ENCODE results near the gene EIF3K.

The EIF3K gene

GRCh38 chr19:38664503-38665211 is 45.7 kb downstream of the EIF3K start:
- H3K36me3 ChIP-seq (ENCODE audit: control insufficient read depth, insufficient read depth, low read length) = peaks cover 3% of the 10 kb centered on the region
- H3K9ac ChIP-seq (ENCODE audit: low read length) = peak overlapping the region; percentile 42
- no peaks in the 10 kb centered on the region for H3K27me3 ChIP-seq (ENCODE audit: control insufficient read depth, insufficient read depth, low read length)
- H3K4me3 ChIP-seq (ENCODE audit: low read length) = no peak overlapping the region
- H3K9me3 ChIP-seq (ENCODE audit: control insufficient read depth, low read length) = no peaks in the 10 kb centered on the region
- peaks cover 99% of the 10 kb centered on the region for H3K4me1 ChIP-seq (ENCODE audit: control insufficient read depth, insufficient read depth, low read length)

DNA sequence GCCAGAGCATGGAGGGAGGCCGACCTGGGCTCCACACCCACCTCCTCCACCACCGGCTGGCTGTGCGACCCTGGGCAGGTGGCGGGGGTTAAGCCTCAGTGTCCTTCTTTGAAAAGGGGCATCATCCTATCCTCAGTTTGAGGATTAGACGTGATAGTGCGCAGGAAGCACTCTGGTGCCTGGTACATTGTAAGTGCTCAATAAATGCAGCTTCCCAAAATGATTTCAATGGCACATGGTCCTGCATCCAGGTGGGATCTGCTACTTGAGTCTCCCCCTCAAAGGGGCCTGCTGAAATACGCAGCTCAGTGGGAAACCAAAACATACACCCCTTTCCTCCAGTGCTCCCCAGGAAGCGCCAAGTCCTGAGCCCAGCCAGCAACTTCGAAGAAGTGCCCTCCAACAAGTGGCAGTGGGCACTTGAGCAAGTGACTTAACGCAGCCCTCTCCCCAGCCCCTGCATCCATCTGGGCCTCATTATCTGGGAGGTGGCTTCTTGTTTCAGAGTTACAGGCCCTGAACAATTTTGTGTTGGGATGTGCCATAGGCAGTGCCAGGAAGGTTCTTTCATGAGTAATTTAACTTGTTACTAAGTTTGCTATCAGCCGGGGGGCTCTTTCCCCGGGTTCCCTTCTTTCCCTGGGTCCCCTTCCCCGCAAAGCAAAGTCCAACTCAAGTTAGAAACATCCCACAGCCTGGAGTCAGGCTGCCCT is 46.4 kb downstream of the EIF3K start:
- Histone ChIP-seq H3K9ac (ENCODE audit: low read length) (peak overlapping the region; percentile 42), H3K36me3 (ENCODE audit: control insufficient read depth, insufficient read depth, low read length) (peaks cover 3% of the 10 kb centered on the region), H3K4me1 (ENCODE audit: control insufficient read depth, insufficient read depth, low read length) (peaks cover 99% of the 10 kb centered on the region), H3K4me3 (ENCODE audit: low read length) (no peak overlapping the region), H3K9me3 (ENCODE audit: control insufficient read depth, low read length) (no peaks in the 10 kb centered on the region), H3K27me3 (ENCODE audit: control insufficient read depth, insufficient read depth, low read length) (no peaks in the 10 kb centered on the region)

DNA sequence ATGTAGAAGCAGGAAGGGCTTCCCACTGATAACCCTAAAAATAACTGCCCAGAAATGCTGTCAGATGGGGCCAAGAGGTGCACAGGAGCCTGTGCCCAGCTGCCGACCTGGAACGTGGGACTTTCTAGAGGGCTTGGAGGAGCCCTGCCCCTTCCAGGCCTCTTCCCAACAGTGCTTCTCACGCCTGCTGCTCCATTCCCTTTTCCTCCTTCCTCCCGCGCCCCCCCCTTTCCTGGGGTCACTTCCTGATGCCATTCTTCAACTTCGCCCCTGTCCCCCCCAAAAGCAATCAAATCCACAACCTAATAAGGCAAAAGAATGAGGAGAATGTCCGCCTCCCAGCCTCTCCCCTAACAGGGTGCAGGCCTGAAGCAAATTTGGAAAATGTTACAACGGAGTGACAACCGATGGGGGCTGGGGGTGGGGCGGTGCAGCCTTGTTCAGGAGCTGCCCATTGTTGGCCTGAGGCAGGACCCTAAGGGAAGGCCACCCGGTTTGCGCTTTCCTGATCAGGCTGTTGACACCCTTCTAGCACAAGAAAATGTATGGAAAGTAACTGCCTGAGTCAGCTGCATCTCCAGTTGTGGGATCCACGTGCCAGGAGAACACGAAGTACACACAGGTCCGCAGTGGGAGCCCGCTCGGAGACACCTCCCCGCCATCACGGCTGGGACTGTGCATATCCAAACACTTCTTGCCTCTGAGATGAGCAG is 47.1 kb downstream of the EIF3K start:
- peak overlapping the region; percentile 42 for H3K9ac ChIP-seq (ENCODE audit: low read length)
- H3K4me3 ChIP-seq (ENCODE audit: low read length) = no peak overlapping the region

GRCh38 chr19:38666663-38667511 is 47.9 kb downstream of the EIF3K start:
- H3K36me3 ChIP-seq (ENCODE audit: control insufficient read depth, insufficient read depth, low read length) = peaks cover 3% of the 10 kb centered on the region
- H3K9me3 ChIP-seq (ENCODE audit: control insufficient read depth, low read length) = no peaks in the 10 kb centered on the region
- H3K4me1 ChIP-seq (ENCODE audit: control insufficient read depth, insufficient read depth, low read length) = peaks cover 99% of the 10 kb centered on the region
- H3K9ac ChIP-seq (ENCODE audit: low read length) = peak overlapping the region; percentile 42
- H3K27me3 ChIP-seq (ENCODE audit: control insufficient read depth, insufficient read depth, low read length) = no peaks in the 10 kb centered on the region
- no peak overlapping the region for H3K4me3 ChIP-seq (ENCODE audit: low read length)

More for the DNA sequence above, 47.1 kb downstream of the EIF3K start:
- Histone ChIP-seq H3K4me1 (ENCODE audit: control insufficient read depth, insufficient read depth, low read length) (peaks cover 98% of the 10 kb centered on the region), H3K27me3 (ENCODE audit: control insufficient read depth, insufficient read depth, low read length) (no peaks in the 10 kb centered on the region), H3K36me3 (ENCODE audit: control insufficient read depth, insufficient read depth, low read length) (peaks cover 3% of the 10 kb centered on the region), H3K9me3 (ENCODE audit: control insufficient read depth, low read length) (no peaks in the 10 kb centered on the region)

DNA sequence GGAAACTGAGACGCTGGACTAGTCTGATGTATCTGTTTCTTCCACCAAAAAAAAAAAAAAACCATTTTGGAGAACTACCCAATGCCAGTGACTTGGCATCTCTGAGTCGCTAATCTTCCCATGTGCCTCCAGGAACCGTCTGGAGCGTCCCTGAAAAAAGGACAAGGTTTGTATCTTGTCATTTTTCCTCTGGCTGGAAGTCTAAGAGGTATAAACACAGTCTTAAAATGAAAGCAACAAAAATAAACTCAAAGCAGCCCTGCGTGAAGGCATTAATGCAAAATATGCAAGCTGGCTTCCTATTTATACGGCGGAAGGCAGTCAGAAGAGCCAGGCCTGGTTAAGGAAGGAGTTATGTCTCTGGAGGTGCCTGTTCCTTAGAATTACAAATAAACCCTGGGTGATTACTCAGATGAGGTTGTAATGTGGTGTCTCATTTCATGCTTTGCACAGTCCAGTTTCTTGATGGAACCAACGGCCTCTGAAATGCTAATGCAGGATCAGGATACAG is 48.7 kb downstream of the EIF3K start:
- Histone ChIP-seq H3K4me3 (ENCODE audit: low read length) (no peak overlapping the region), H3K9me3 (ENCODE audit: control insufficient read depth, low read length) (no peaks in the 10 kb centered on the region), H3K27me3 (ENCODE audit: control insufficient read depth, insufficient read depth, low read length) (no peaks in the 10 kb centered on the region), H3K36me3 (ENCODE audit: control insufficient read depth, insufficient read depth, low read length) (peaks cover 3% of the 10 kb centered on the region), H3K4me1 (ENCODE audit: control insufficient read depth, insufficient read depth, low read length) (peaks cover 94% of the 10 kb centered on the region), H3K9ac (ENCODE audit: low read length) (peak overlapping the region; percentile 42)

- no peaks in the 10 kb centered on the region for H3K27me3 ChIP-seq (ENCODE audit: control insufficient read depth, insufficient read depth, low read length)
- H3K4me1 ChIP-seq (ENCODE audit: control insufficient read depth, insufficient read depth, low read length) = peaks cover 81% of the 10 kb centered on the region
- peaks cover 3% of the 10 kb centered on the region for H3K36me3 ChIP-seq (ENCODE audit: control insufficient read depth, insufficient read depth, low read length)
- no peak overlapping the region for H3K9ac ChIP-seq (ENCODE audit: low read length)
- H3K9me3 ChIP-seq (ENCODE audit: control insufficient read depth, low read length) = no peaks in the 10 kb centered on the region
- no peak overlapping the region for H3K4me3 ChIP-seq (ENCODE audit: low read length)
Measured at GRCh38 chr19:38669552-38669951, 50.6 kb downstream of the EIF3K start.

- no peak overlapping the region for H3K9ac ChIP-seq (ENCODE audit: low read length)
- H3K36me3 ChIP-seq (ENCODE audit: control insufficient read depth, insufficient read depth, low read length) = peaks cover 3% of the 10 kb centered on the region
- no peaks in the 10 kb centered on the region for H3K9me3 ChIP-seq (ENCODE audit: control insufficient read depth, low read length)
- no peak overlapping the region for H3K4me3 ChIP-seq (ENCODE audit: low read length)
- H3K4me1 ChIP-seq (ENCODE audit: control insufficient read depth, insufficient read depth, low read length) = peaks cover 79% of the 10 kb centered on the region
- no peaks in the 10 kb centered on the region for H3K27me3 ChIP-seq (ENCODE audit: control insufficient read depth, insufficient read depth, low read length)
Measured at GRCh38 chr19:38670921-38671398, 52.0 kb downstream of the EIF3K start.

DNA sequence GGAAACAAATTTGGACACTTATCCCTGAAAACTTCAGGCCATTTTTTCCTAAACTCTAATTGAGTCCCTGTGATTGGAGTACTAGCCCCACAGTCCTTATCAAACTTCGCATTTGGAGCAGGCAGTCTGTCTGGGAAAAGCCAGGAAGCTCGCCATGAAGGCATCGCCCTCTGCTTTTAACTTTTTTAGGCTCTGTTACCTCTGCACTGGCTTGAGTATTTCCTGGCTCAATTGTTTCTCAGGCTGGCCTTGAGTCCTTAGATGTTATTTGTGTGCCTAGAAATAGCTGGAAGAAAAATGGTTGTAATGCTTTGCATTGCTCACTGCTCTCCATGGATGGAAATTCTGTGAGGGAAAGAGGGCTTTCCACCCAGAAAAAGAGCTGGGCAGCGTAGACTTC is 52.7 kb downstream of the EIF3K start:
- peaks cover 79% of the 10 kb centered on the region for H3K4me1 ChIP-seq (ENCODE audit: control insufficient read depth, insufficient read depth, low read length)
- H3K9me3 ChIP-seq (ENCODE audit: control insufficient read depth, low read length) = no peaks in the 10 kb centered on the region
- H3K4me3 ChIP-seq (ENCODE audit: low read length) = no peak overlapping the region
- peaks cover 3% of the 10 kb centered on the region for H3K36me3 ChIP-seq (ENCODE audit: control insufficient read depth, insufficient read depth, low read length)
- H3K27me3 ChIP-seq (ENCODE audit: control insufficient read depth, insufficient read depth, low read length) = no peaks in the 10 kb centered on the region
- no peak overlapping the region for H3K9ac ChIP-seq (ENCODE audit: low read length)

DNA sequence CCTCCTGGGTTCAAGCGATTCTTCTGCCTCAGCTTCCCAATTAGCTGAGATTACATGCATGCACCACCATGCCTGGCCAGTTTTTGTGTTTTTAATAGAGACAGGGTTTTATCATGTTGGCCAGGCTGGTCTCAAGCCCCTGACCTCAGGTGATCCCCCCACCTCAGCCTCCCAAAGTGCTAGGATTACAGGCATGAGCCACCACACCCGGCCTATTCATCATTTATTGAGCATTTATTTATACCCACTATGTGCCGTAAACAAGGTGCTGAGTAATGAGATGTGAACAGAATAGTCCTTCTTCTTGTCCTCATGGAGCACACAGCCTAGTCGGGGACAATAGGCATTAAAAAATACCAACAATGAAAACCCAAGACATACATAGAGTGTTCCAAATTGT is 54.0 kb downstream of the EIF3K start:
- H3K36me3 ChIP-seq (ENCODE audit: control insufficient read depth, insufficient read depth, low read length) = peaks cover 3% of the 10 kb centered on the region
- H3K4me3 ChIP-seq (ENCODE audit: low read length) = no peak overlapping the region
- H3K9ac ChIP-seq (ENCODE audit: low read length) = no peak overlapping the region
- no peaks in the 10 kb centered on the region for H3K27me3 ChIP-seq (ENCODE audit: control insufficient read depth, insufficient read depth, low read length)
- no peaks in the 10 kb centered on the region for H3K9me3 ChIP-seq (ENCODE audit: control insufficient read depth, low read length)
- peaks cover 73% of the 10 kb centered on the region for H3K4me1 ChIP-seq (ENCODE audit: control insufficient read depth, insufficient read depth, low read length)

DNA sequence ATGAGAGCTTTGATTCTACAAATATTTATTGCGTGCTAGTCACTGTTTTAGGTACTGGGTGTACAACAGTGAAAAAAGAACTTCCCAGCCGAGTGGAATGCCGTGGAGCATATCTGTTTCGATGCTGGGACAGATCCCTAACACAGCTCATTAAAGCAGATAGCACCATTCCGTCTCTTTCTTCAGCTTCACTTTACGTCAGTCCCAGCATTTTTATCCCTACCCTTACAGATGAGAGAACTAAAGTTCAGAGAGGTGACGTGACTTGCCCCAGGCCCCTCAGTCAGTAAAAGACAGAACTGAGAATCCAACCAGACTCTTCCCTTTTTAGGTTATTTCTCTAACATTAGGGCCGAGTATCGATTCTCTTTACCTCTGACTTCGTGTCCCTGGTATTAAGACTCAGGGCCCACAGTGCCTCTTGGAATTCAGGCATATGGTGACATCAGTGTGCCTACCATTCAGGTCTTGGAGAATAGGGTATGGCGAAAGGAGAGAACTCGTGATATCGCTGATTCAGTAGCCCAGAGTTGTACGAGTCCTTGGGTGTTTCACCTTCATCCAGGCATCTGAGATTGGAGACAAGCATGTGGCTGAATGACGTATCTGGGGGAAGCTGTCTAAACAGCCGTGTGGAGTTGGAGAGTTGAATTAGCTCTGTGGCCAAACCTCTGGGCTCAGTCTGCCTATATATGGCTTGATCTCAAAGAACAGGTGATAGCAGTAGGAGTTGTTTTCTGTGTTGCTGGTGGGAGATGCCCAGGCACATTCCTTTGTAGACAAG is 55.6 kb downstream of the EIF3K start:
- H3K9ac ChIP-seq (ENCODE audit: low read length) = peak overlapping the region; percentile 2
- no peaks in the 10 kb centered on the region for H3K9me3 ChIP-seq (ENCODE audit: control insufficient read depth, low read length)
- H3K4me3 ChIP-seq (ENCODE audit: low read length) = no peak overlapping the region
- H3K4me1 ChIP-seq (ENCODE audit: control insufficient read depth, insufficient read depth, low read length) = peaks cover 73% of the 10 kb centered on the region
- no peaks in the 10 kb centered on the region for H3K27me3 ChIP-seq (ENCODE audit: control insufficient read depth, insufficient read depth, low read length)
- H3K36me3 ChIP-seq (ENCODE audit: control insufficient read depth, insufficient read depth, low read length) = no peaks in the 10 kb centered on the region

- Histone ChIP-seq H3K9ac (ENCODE audit: low read length) (peak overlapping the region; percentile 50), H3K36me3 (ENCODE audit: control insufficient read depth, insufficient read depth, low read length) (no peaks in the 10 kb centered on the region), H3K4me1 (ENCODE audit: control insufficient read depth, insufficient read depth, low read length) (peaks cover 71% of the 10 kb centered on the region), H3K4me3 (ENCODE audit: low read length) (no peak overlapping the region), H3K27me3 (ENCODE audit: control insufficient read depth, insufficient read depth, low read length) (no peaks in the 10 kb centered on the region), H3K9me3 (ENCODE audit: control insufficient read depth, low read length) (no peaks in the 10 kb centered on the region)
Measured at GRCh38 chr19:38675611-38676010, 56.6 kb downstream of the EIF3K start.

Data from mucosa of stomach (tissue), 1 donor.